ENCODE measurements around the gene IKBKE. TPM values are rescaled to one million over a fixed set of nuclear protein-coding genes. Genes with fewer than 3 reads are reported as not detected.

Gene IKBKE
- total RNA-seq, 3 donors from 2014 or later, result 14.7 to 17.2 (median 16.1) TPM

GRCh38 chr1:206512851-206513180 lies 42.5 kb downstream of the IKBKE start:
- Mint-ChIP-seq H3K27me3 (ENCODE audit: low read depth) (peaks cover 19% of the 10 kb centered on the region), H3K4me1 (ENCODE audit: low read depth) (peaks cover 14% of the 10 kb centered on the region), H3K36me3 (ENCODE audit: insufficient read depth) (no peaks in the 10 kb centered on the region), H3K9me3 (no peaks in the 10 kb centered on the region), H3K4me3 (no peak overlapping the region)
- DNase-seq (no peak), ATAC-seq (no peak)

- peaks cover 17% of the 10 kb centered on the region for H3K27me3 Mint-ChIP-seq (ENCODE audit: low read depth)
- ATAC-seq (no peak), DNase-seq (no peak)
- H3K4me1 Mint-ChIP-seq (ENCODE audit: low read depth), result peaks cover 9% of the 10 kb centered on the region
- no peaks in the 10 kb centered on the region for H3K36me3 Mint-ChIP-seq (ENCODE audit: insufficient read depth)
- no peaks in the 10 kb centered on the region for H3K9me3 Mint-ChIP-seq
- H3K4me3 Mint-ChIP-seq, result no peak overlapping the region
These were observed 43.2 kb downstream of the IKBKE start for GRCh38 chr1:206513312-206514111.

DNA sequence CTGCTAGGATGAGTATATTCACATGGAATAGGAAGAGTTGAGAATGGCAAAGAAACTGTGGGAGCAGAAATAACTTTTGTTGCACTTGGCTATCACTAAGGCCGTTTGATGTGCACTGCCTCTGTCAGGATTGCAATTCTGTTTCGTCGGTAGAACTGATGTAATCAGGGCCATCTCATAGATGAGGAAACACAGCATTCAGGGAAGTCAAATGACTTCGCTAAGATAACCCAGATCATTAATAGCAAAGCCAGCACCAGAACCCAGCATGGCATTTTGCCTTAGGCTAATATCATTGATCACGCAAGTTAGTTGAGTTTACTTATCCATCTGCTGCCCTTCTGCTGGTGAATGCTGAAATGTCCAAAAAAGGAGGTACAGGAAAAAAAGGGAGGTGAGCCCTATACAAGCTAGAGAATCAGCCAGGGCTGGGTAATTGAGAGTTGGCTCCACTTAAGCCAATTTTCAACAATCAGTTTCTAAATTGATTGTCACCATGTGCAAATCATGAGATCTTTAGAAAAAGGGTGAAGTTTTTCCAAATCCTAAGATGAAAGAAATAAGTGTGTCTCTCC lies 44.6 kb downstream of the IKBKE start:
- peaks cover 4% of the 10 kb centered on the region for H3K27me3 Mint-ChIP-seq (ENCODE audit: low read depth)
- no peak overlapping the region for H3K4me3 Mint-ChIP-seq
- peaks cover 2% of the 10 kb centered on the region for H3K4me1 Mint-ChIP-seq (ENCODE audit: low read depth)
- H3K9me3 Mint-ChIP-seq, result no peaks in the 10 kb centered on the region
- ATAC-seq (no peak), DNase-seq (no peak)
- H3K36me3 Mint-ChIP-seq (ENCODE audit: insufficient read depth), result no peaks in the 10 kb centered on the region

- no peak for DNase-seq
- ATAC-seq, result no peak
- no peaks in the 10 kb centered on the region for H3K36me3 Mint-ChIP-seq (ENCODE audit: insufficient read depth)
- H3K4me1 Mint-ChIP-seq (ENCODE audit: low read depth), result peaks cover 2% of the 10 kb centered on the region
- no peak overlapping the region for H3K4me3 Mint-ChIP-seq
- H3K9me3 Mint-ChIP-seq, result no peaks in the 10 kb centered on the region
- no peaks in the 10 kb centered on the region for H3K27me3 Mint-ChIP-seq (ENCODE audit: low read depth)
These were observed 46.4 kb downstream of the IKBKE start for GRCh38 chr1:206516728-206516990.

GRCh38 chr1:206517784-206518183 lies 47.5 kb downstream of the IKBKE start:
- H3K4me1 Mint-ChIP-seq (ENCODE audit: low read depth), result peaks cover 2% of the 10 kb centered on the region
- H3K9me3 Mint-ChIP-seq, result no peaks in the 10 kb centered on the region
- DNase-seq (no peak), ATAC-seq (no peak)
- H3K4me3 Mint-ChIP-seq, result no peak overlapping the region
- H3K36me3 Mint-ChIP-seq (ENCODE audit: insufficient read depth), result no peaks in the 10 kb centered on the region
- H3K27me3 Mint-ChIP-seq (ENCODE audit: low read depth), result no peaks in the 10 kb centered on the region

DNA sequence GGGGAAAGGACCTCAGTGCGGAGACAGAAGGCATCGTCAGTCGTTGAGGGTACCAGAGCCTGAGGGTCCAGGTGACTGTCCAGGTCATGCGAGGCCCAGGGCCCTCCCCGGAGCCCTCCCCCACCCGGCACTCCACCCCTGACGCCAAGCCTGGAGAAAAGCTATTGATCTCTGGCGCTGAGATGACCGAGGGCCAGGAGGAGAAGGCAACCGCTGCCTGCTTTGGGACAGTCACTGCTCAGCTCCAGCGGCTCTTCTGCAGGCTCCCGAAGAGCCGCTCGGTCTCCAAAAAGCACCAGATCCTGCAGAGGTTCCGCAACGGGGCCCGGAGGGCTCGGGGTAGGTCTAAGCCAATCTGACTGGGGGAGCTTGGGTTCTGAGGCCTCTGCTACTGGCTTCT lies 47.9 kb downstream of the IKBKE start:
- Mint-ChIP-seq H3K9me3 (no peaks in the 10 kb centered on the region), H3K4me3 (no peak overlapping the region), H3K27me3 (ENCODE audit: low read depth) (no peaks in the 10 kb centered on the region), H3K4me1 (ENCODE audit: low read depth) (peaks cover 2% of the 10 kb centered on the region), H3K36me3 (ENCODE audit: insufficient read depth) (no peaks in the 10 kb centered on the region)
- ATAC-seq (no peak), DNase-seq (no peak)

DNA sequence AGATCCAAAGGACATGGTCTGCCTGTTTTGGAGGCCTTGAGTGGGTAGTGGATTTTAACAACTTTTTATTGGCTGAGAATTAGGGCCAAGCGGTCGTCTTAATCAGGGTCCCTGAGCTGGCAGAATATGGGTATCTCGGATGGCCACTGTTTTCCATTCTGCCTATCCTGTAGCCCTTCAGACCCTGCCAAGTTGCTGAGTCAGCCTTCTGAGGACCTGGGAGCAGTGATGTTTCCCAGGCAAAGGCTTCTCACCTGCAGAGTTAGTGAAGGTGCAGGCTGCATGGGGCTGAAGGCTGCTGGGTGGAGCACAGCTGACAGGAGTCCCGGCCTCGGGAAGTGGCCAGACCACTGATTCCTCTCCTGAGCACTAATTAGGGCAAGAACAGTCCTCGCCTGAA lies 48.5 kb downstream of the IKBKE start:
- H3K4me3 Mint-ChIP-seq, result no peak overlapping the region
- H3K9me3 Mint-ChIP-seq, result no peaks in the 10 kb centered on the region
- H3K4me1 Mint-ChIP-seq (ENCODE audit: low read depth), result peaks cover 2% of the 10 kb centered on the region
- no peaks in the 10 kb centered on the region for H3K27me3 Mint-ChIP-seq (ENCODE audit: low read depth)
- no peaks in the 10 kb centered on the region for H3K36me3 Mint-ChIP-seq (ENCODE audit: insufficient read depth)
- no peak for DNase-seq
- no peak for ATAC-seq

DNA sequence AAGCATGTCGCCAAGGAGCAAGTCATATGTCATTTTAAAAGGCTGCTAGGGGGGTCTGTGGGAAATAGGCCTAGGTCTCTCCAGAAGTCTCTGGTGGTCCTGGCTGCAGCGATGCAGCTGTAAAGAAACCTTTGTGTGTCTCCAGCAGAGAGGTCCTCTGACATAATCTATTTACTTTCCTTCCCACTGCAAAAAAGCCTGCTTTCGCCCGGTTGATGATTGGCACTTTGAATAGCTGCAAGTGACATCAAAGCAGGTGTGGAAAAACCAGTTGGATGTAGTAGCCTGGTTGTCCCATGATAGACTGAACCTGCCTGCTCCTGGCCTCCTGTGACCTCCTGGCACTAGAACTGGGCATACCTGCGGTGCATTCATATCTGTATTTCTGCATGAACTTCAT lies 50.9 kb downstream of the IKBKE start:
- H3K4me1 Mint-ChIP-seq (ENCODE audit: low read depth), result peaks cover 6% of the 10 kb centered on the region
- no peaks in the 10 kb centered on the region for H3K36me3 Mint-ChIP-seq (ENCODE audit: insufficient read depth)
- ATAC-seq, result no peak

DNA sequence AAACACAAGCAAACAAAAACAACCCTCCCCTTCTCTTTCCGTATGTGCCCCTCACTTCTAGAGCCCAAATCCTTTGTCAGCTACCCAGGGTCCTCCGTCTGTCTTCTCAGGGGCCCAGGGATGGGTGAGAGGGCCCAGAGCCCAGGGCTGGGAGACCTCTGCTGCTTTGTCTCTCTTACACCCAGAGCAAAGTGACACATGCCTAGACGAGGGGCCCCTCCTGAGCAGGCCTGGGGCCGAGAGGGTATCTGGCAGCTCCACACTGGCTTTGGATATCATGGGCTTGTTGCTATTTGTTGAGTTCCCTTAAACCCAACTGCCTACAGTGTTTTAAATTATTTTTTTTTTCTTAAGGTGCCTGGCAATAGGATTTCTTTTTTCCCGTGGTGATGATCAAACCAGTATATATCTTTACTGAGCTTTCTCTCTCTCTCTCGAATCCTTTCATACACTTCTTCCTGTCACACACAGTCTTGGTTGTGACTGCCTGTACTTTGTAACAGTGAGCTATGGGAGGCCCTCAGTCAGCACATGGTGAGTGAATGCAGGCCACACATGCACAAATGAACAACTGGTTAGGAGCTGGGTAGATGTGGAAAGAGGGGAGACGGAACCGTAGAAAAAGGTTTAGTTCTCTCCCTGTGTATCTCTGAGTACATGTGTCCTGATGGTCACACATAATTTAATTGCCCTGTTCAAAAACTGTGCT lies 51.6 kb downstream of the IKBKE start:
- Mint-ChIP-seq H3K4me1 (ENCODE audit: low read depth) (peaks cover 4% of the 10 kb centered on the region), H3K36me3 (ENCODE audit: insufficient read depth) (no peaks in the 10 kb centered on the region), H3K4me3 (no peak overlapping the region), H3K9me3 (no peaks in the 10 kb centered on the region), H3K27me3 (ENCODE audit: low read depth) (no peaks in the 10 kb centered on the region)
- ATAC-seq (no peak), DNase-seq (no peak)

More for the DNA sequence above, 50.9 kb downstream of the IKBKE start:
- no peak overlapping the region for H3K4me3 Mint-ChIP-seq
- no peak for DNase-seq
- no peaks in the 10 kb centered on the region for H3K27me3 Mint-ChIP-seq (ENCODE audit: low read depth)
- H3K9me3 Mint-ChIP-seq, result no peaks in the 10 kb centered on the region

DNA sequence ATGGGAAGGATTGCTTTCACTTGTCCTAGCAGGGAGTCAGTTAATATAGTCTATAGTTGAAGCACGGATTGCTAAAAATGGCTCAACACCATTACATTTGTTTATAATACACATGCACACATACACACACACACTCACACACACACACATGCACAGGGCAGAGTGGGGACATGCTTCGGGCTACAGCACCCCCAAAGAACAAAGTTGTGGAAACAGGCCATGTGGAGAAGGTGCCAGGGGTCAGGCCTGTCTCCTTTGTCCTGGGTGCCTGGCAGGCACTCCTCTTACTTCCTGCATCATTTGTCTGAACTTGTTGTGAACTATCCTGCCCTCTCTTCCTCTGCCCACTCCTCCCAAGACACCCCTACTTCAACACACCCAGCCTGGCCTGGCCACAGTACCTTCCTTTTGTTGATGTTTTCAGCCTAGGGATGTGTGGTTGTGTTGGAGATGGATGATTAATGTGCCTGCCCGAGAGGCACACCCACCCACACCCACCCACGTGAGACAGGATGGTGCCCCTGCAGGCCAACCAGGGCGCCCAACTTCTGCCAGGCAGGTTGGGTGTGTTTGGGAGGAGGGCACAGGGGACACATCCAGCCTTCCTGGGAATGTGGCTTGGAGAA lies 54.6 kb downstream of the IKBKE start:
- DNase-seq, result no peak
- H3K36me3 Mint-ChIP-seq (ENCODE audit: insufficient read depth), result no peaks in the 10 kb centered on the region
- peaks cover 4% of the 10 kb centered on the region for H3K4me1 Mint-ChIP-seq (ENCODE audit: low read depth)
- no peaks in the 10 kb centered on the region for H3K9me3 Mint-ChIP-seq
- H3K27me3 Mint-ChIP-seq (ENCODE audit: low read depth), result no peaks in the 10 kb centered on the region
- no peak overlapping the region for H3K4me3 Mint-ChIP-seq
- no peak for ATAC-seq

DNA sequence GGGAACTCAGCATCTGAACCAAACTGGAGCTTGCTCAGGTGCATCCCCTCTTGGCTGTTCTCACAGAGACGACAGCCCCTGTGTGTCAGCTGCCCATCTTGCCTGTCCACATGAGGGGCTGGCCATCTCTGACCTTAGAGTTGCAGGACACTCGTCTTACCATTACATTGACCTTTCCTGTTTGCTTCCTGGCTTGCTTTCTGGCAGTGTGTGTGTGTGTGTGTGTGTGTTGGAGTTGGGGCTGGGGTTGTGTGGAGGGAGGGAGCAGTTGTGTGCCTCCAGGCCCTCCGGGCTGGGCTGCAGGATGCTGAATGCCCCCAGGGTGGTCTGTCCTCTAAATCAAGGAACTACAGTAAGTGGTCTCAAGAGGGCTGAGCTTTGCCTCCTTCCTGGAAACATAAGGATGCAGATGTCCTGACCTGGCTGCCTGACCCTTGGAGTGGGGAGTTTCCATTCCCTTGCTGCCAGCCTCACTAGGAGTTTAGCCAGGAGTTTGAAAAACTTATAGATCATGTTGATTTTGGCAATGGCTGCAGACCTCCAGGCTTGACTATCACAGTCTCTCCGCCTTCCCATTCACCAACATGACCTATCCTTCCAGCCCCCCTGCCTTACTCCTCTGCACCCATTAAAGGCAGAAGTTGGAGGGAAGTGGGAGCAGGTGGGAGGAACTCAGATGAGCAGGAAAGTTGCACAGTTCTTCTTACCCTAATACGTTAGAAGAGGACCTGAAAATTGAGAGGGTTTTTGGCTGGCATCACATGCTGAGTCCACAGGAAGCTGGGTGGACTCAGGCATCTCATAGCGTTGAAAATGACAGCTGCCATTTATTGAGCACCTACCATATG lies 56.0 kb downstream of the IKBKE start:
- Mint-ChIP-seq H3K27me3 (ENCODE audit: low read depth) (no peaks in the 10 kb centered on the region), H3K9me3 (no peaks in the 10 kb centered on the region), H3K4me1 (ENCODE audit: low read depth) (peaks cover 4% of the 10 kb centered on the region), H3K4me3 (no peak overlapping the region), H3K36me3 (ENCODE audit: insufficient read depth) (no peaks in the 10 kb centered on the region)
- DNase-seq, result no peak
- ATAC-seq, result no peak

DNA sequence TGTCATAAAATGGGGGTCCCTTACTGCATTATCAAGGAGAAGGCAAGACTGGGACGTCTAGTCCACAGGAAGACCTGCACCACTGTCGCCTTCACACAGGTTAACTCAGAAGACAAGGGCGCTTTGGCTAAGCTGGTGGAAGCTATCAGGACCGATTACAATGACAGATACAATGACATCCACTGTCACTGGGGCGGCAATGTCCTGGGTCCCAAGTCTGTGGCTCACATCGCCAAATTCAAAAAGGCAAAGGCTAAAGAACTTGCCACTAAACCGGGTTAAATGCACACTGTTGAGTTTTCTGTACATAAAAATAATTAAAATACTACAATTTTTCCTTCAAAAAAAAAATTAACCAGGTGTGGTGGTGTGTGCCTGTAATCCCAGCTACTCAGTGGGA lies 59.1 kb downstream of the IKBKE start:
- DNase-seq, result no peak
- Mint-ChIP-seq H3K4me3 (no peak overlapping the region), H3K9me3 (no peaks in the 10 kb centered on the region), H3K27me3 (ENCODE audit: low read depth) (no peaks in the 10 kb centered on the region), H3K36me3 (ENCODE audit: insufficient read depth) (no peaks in the 10 kb centered on the region), H3K4me1 (ENCODE audit: low read depth) (peaks cover 4% of the 10 kb centered on the region)
- ATAC-seq, result no peak

GRCh38 chr1:206532368-206532767 lies 62.1 kb downstream of the IKBKE start:
- Mint-ChIP-seq H3K4me1 (ENCODE audit: low read depth) (no peaks in the 10 kb centered on the region), H3K9me3 (no peaks in the 10 kb centered on the region), H3K36me3 (ENCODE audit: insufficient read depth) (no peaks in the 10 kb centered on the region), H3K27me3 (ENCODE audit: low read depth) (no peaks in the 10 kb centered on the region), H3K4me3 (no peak overlapping the region)
- no peak for DNase-seq
- no peak for ATAC-seq

DNA sequence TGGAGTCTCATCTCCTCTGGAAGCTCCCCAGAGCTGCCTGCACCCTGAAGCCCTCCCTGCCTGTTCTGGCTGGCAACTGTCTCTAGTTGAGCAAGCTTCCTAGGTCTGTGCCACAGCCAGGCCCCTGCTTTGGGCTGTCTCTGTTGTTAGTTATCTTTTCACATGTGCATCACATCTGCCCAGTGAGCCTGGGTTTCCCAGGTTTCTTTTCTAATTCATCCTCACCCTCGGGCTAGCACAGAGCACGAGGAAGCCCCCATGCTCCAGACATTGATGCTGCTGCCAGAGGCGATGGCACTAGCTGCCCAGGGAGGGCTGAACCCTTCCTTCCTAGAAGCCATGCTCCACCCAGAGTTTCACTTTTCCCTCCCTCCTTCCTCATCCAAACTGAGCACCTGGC lies 64.3 kb downstream of the IKBKE start:
- Mint-ChIP-seq H3K36me3 (ENCODE audit: insufficient read depth) (peaks cover 4% of the 10 kb centered on the region), H3K9me3 (no peaks in the 10 kb centered on the region), H3K4me3 (no peak overlapping the region), H3K4me1 (ENCODE audit: low read depth) (no peaks in the 10 kb centered on the region), H3K27me3 (ENCODE audit: low read depth) (no peaks in the 10 kb centered on the region)
- ATAC-seq, result no peak
- no peak for DNase-seq

All from activated T-cell treated with anti-CD3 and anti-CD28 coated beads, Interleukin-2, amount 50 U/mL, for 4 hours (primary cell).